ENCODE data around the gene TAF7. TPM values are rescaled to one million over a fixed set of nuclear protein-coding genes. Genes with fewer than 3 reads are reported as not detected.
"Not testable (repeated sequence)": the region's sequence is repeated elsewhere in the genome, so short reads cannot be mapped to it uniquely, and the experiment has no call there.

Gene TAF7
- total RNA-seq, 1 donor from 2014 or later: 83.8 TPM

- no peak for DNase-seq (ENCODE audit: extremely low spot score, unreplicated experiment)
- peaks cover 30% of the 10 kb centered on the region for H3K9me3 Mint-ChIP-seq (ENCODE audit: unreplicated experiment)
- H3K4me1 Mint-ChIP-seq (ENCODE audit: unreplicated experiment): no peaks in the 10 kb centered on the region
- no peaks in the 10 kb centered on the region for H3K36me3 Mint-ChIP-seq (ENCODE audit: unreplicated experiment)
- H3K27me3 Mint-ChIP-seq (ENCODE audit: unreplicated experiment): no peaks in the 10 kb centered on the region
- no peak for TF ChIP-seq CTCF (IDR thresholded peaks at IDR 0.05)
- no peak overlapping the region for H3K27ac Mint-ChIP-seq (ENCODE audit: unreplicated experiment)
- H3K4me3 Mint-ChIP-seq (ENCODE audit: unreplicated experiment): no peak overlapping the region
These were observed 23.4 kb upstream of the TAF7 start for GRCh38 chr5:141343953-141344463.

GRCh38 chr5:141343242-141343952, 22.8 kb upstream of the TAF7 start, which contains the start of gene PCDHGA3:
Gene PCDHGA3, plus strand, starts transcription at chr5:141343829. Its CDS starts 205 bp downstream, at chr5:141344034.
- peaks cover 31% of the 10 kb centered on the region for H3K9me3 Mint-ChIP-seq (ENCODE audit: unreplicated experiment)
- no peak for TF ChIP-seq CTCF (IDR thresholded peaks at IDR 0.05)
- DNase-seq (ENCODE audit: extremely low spot score, unreplicated experiment): no peak
- H3K27me3 Mint-ChIP-seq (ENCODE audit: unreplicated experiment): no peaks in the 10 kb centered on the region
- H3K4me3 Mint-ChIP-seq (ENCODE audit: unreplicated experiment): no peak within 1 kb of the TSS
- no peaks in the 10 kb centered on the region for H3K4me1 Mint-ChIP-seq (ENCODE audit: unreplicated experiment)
- H3K36me3 Mint-ChIP-seq (ENCODE audit: unreplicated experiment): no peaks in the 10 kb centered on the region
- H3K27ac Mint-ChIP-seq (ENCODE audit: unreplicated experiment): no peak within 1 kb of the TSS

GRCh38 chr5:141342773-141343172, 22.2 kb upstream of the TAF7 start:
- H3K4me1 Mint-ChIP-seq (ENCODE audit: unreplicated experiment): no peaks in the 10 kb centered on the region
- H3K27me3 Mint-ChIP-seq (ENCODE audit: unreplicated experiment): no peaks in the 10 kb centered on the region
- no peak overlapping the region for H3K4me3 Mint-ChIP-seq (ENCODE audit: unreplicated experiment)
- no peak for TF ChIP-seq CTCF (IDR thresholded peaks at IDR 0.05)
- no peak for DNase-seq (ENCODE audit: extremely low spot score, unreplicated experiment)
- H3K9me3 Mint-ChIP-seq (ENCODE audit: unreplicated experiment): peaks cover 38% of the 10 kb centered on the region
- no peak overlapping the region for H3K27ac Mint-ChIP-seq (ENCODE audit: unreplicated experiment)
- no peaks in the 10 kb centered on the region for H3K36me3 Mint-ChIP-seq (ENCODE audit: unreplicated experiment)

GRCh38 chr5:141340781-141341354, 20.3 kb upstream of the TAF7 start:
- DNase-seq (ENCODE audit: extremely low spot score, unreplicated experiment); H3K27me3 Mint-ChIP-seq (ENCODE audit: unreplicated experiment); H3K36me3 Mint-ChIP-seq (ENCODE audit: unreplicated experiment); H3K4me3 Mint-ChIP-seq (ENCODE audit: unreplicated experiment); H3K27ac Mint-ChIP-seq (ENCODE audit: unreplicated experiment); H3K4me1 Mint-ChIP-seq (ENCODE audit: unreplicated experiment): not testable (repeated sequence)
- peaks cover 44% of the 10 kb centered on the region for H3K9me3 Mint-ChIP-seq (ENCODE audit: unreplicated experiment)

GRCh38 chr5:141338538-141339306, 18.1 kb upstream of the TAF7 start, which contains the start of gene PCDHGA2:
Gene PCDHGA2, plus strand, starts transcription at chr5:141338760.
- Mint-ChIP-seq H3K9me3 (ENCODE audit: unreplicated experiment) (peaks cover 51% of the 10 kb centered on the region), H3K27me3 (ENCODE audit: unreplicated experiment) (peaks cover 2% of the 10 kb centered on the region), H3K36me3 (ENCODE audit: unreplicated experiment) (no peaks in the 10 kb centered on the region), H3K27ac (ENCODE audit: unreplicated experiment) (no peak within 1 kb of the TSS), H3K4me3 (ENCODE audit: unreplicated experiment) (no peak within 1 kb of the TSS), H3K4me1 (ENCODE audit: unreplicated experiment) (no peaks in the 10 kb centered on the region)
- no peak for DNase-seq (ENCODE audit: extremely low spot score, unreplicated experiment)
- TF ChIP-seq CTCF (IDR thresholded peaks at IDR 0.05): no peak

GRCh38 chr5:141332571-141332970, 12.0 kb upstream of the TAF7 start:
- peaks cover 42% of the 10 kb centered on the region for H3K9me3 Mint-ChIP-seq (ENCODE audit: unreplicated experiment)
- H3K27me3 Mint-ChIP-seq (ENCODE audit: unreplicated experiment); DNase-seq (ENCODE audit: extremely low spot score, unreplicated experiment); H3K27ac Mint-ChIP-seq (ENCODE audit: unreplicated experiment); H3K36me3 Mint-ChIP-seq (ENCODE audit: unreplicated experiment); H3K4me1 Mint-ChIP-seq (ENCODE audit: unreplicated experiment); H3K4me3 Mint-ChIP-seq (ENCODE audit: unreplicated experiment): not testable (repeated sequence)
